IPS-NIHi7 (cell line): ENCODE measurements around the gene MPV17.
A peak's percentile ranks its signal among the peaks of the same experiment; 100 is the strongest.

Experiments
- DNase-seq: peaks from one replicate; pipeline ENCODE4 v3.0.0; 2012; ENCODE audit warnings: mixed read lengths; ENCODE audit errors: extremely low spot score

Gene MPV17

DNA sequence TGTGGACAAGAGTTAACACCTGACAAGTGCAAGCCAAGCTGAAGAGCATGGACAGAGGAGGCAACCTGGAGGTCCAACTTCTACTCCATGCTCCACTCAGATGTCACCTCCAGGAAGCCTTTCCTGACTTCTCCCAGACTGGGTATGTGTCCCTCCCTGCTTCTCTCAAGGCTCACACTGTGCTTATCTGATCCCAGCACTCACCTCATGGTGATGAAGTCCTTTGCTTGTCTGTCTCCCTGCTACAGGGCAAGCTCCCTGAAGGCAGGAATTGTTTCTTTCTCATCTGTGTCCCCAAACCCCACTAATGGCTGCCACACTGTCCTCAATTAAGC lies 57.4 kb downstream of the MPV17 start:
- DNase-seq, result no peak

DNA sequence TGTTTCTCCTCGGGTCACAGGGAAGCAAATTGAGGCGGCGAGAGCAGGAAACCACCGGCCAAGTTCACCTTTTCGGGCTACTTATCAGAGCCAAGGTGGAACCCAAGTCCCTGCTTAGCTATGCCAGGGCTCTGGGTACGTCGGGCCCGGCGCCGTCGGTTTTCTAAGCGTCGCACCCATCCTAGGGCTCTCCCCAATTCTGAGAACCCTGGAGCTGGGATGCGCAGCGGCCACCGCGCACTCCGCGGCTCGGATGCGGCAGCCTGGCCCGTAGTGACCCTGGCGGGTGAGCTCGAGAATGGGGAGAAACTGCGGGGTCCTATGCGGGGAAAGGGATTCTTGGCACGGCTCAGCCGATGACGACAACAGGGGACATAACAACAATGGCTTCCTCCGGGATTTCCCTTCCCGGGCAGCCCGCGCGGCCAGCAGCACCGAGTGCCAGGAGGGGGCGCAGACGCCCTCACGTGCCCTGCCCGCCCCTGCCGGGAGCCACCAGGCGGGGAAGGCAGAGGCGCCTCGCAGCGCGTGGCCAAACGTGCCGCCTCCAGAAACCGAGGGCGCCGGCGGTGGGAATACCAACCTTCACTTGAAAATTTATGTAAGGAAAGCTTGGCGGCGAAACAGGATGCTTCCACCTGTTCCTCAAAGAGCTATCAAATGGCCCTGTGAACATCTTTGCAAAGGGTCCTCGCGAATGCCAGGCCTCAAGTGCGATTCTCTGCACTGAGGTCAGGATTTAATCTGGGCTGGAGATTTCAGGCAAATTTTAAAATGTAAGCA lies 58.0 kb downstream of the MPV17 start:
- peak; percentile 94 for DNase-seq

DNA sequence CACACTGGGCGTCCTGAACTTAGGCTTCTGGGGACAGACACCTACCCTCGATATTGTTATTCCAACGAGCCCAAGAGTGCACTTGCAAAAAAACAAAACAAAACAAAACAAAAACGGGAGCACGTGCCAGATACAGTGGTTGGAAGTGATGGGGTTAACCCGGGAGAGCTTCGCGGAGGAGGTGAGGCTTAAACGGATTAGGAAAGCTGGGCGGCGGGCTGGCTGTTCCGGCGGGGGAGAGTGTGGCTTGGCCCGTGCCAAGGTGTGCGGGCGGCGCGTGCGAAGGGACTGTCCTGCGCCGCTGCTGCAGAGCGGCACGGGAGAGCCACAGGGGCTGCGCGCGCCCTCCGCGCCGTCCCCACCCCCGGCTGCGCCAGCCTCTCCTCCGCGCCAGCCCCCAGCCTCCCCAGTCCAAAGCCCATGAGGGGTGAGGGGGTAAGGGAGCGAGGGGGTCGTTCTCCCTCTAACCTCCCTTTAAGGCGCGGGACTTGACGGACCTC lies 58.6 kb downstream of the MPV17 start:
- DNase-seq, result peak; percentile 55

GRCh38 chr2:27263287-27264252 lies 59.3 kb downstream of the MPV17 start:
- DNase-seq, result peak; percentile 33

DNA sequence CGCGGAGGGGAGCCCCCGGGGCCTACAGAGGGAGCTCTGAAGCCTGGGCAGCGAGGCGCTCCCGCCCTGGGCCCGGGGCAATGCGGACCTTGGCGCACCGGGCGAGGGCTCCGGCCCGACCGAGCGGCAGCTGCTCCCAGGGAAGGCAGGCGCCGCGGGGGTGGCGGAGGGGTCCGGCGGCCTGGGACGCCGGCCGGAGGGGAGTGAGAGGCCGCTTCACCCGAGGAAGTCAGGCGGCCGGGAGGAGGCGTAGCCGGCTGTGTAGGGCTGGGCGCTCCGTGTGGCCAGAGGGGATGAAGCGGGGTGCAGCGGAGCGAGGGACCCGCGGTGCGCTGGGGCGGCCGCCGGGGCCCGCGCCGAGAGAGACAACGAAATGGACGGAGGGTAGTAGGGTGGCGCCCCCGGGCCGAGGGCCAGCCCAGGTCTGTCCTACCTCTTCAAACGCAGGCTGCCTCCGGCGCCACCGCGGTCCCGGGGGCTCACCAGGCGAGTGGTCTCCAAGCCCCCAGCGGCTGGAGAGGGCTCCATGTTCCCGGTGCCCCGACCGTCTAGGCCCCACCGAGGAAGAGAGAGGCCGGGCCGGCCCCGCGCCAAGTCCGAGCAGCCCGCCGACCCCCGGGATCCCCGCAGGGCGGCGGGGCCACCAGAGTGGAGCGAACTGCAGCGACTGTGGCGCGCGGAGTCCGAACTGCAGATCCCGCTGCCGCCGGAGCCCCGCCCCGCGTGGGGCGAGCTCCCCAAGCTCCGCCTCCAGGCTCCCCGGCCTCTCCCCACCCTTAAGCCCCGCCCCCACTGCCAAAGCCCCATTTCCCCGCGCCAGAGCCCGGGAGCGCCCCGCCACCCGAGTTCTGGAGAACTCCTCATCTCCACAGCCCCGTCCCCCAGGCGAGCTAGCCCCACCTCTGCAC lies 60.3 kb downstream of the MPV17 start, which contains the start of gene SLC30A3:
Gene SLC30A3, minus strand, starts transcription at position 669 of the 908 bp plus-strand sequence. Its CDS starts 141 bp downstream, at position 528.
- DNase-seq, result peak; percentile 63

- DNase-seq, result no peak
These were observed 61.0 kb downstream of the MPV17 start for GRCh38 chr2:27261926-27262298.

GRCh38 chr2:27261241-27261925 lies 61.5 kb downstream of the MPV17 start:
- no peak for DNase-seq
